ENCODE results near the gene CSH1.
"Not testable (repeated sequence)": the region's sequence is repeated elsewhere in the genome, so short reads cannot be mapped to it uniquely, and the experiment has no call there.

CSH1 gene

GRCh38 chr17:63926164-63926563, 29.8 kb upstream of the CSH1 start:
- no peaks in the 10 kb centered on the region for H3K36me3 Mint-ChIP-seq (ENCODE audit: low read depth)
- H3K27ac Mint-ChIP-seq: no peak overlapping the region
- H3K4me3 Mint-ChIP-seq: no peak overlapping the region
- peaks cover 4% of the 10 kb centered on the region for H3K27me3 Mint-ChIP-seq (ENCODE audit: low read depth, poor library complexity)
- H3K4me1 Mint-ChIP-seq: peaks cover 12% of the 10 kb centered on the region
- H3K9me3 Mint-ChIP-seq: no peaks in the 10 kb centered on the region
- no peak for DNase-seq
- no peak for TF ChIP-seq CTCF (IDR thresholded peaks at IDR 0.05)

GRCh38 chr17:63925615-63926014, 29.2 kb upstream of the CSH1 start:
- H3K9me3 Mint-ChIP-seq: no peaks in the 10 kb centered on the region
- H3K27ac Mint-ChIP-seq: no peak overlapping the region
- H3K4me3 Mint-ChIP-seq: no peak overlapping the region
- no peak for DNase-seq
- no peaks in the 10 kb centered on the region for H3K36me3 Mint-ChIP-seq (ENCODE audit: low read depth)
- H3K4me1 Mint-ChIP-seq: peaks cover 6% of the 10 kb centered on the region
- no peak for TF ChIP-seq CTCF (IDR thresholded peaks at IDR 0.05)
- peaks cover 4% of the 10 kb centered on the region for H3K27me3 Mint-ChIP-seq (ENCODE audit: low read depth, poor library complexity)

- DNase-seq, H3K9me3 Mint-ChIP-seq, H3K4me3 Mint-ChIP-seq: not testable (repeated sequence)
These were observed 26.0 kb upstream of the CSH1 start for GRCh38 chr17:63922402-63922801.

GRCh38 chr17:63920779-63921178, 24.4 kb upstream of the CSH1 start:
- not testable (repeated sequence) for H3K4me3 Mint-ChIP-seq; DNase-seq; H3K27ac Mint-ChIP-seq; H3K36me3 Mint-ChIP-seq (ENCODE audit: low read depth); H3K9me3 Mint-ChIP-seq
- H3K4me1 Mint-ChIP-seq: peaks cover 23% of the 10 kb centered on the region
- peaks cover 43% of the 10 kb centered on the region for H3K27me3 Mint-ChIP-seq (ENCODE audit: low read depth, poor library complexity)

More at GRCh38 chr17:63922402-63922801, 26.0 kb upstream of the CSH1 start:
- H3K27ac Mint-ChIP-seq; H3K36me3 Mint-ChIP-seq (ENCODE audit: low read depth): not testable (repeated sequence)
- H3K27me3 Mint-ChIP-seq (ENCODE audit: low read depth, poor library complexity): peaks cover 27% of the 10 kb centered on the region
- H3K4me1 Mint-ChIP-seq: peaks cover 23% of the 10 kb centered on the region

GRCh38 chr17:63920050-63920449, 23.7 kb upstream of the CSH1 start:
- H3K4me1 Mint-ChIP-seq: peaks cover 23% of the 10 kb centered on the region
- peaks cover 48% of the 10 kb centered on the region for H3K27me3 Mint-ChIP-seq (ENCODE audit: low read depth, poor library complexity)
- not testable (repeated sequence) for DNase-seq; H3K9me3 Mint-ChIP-seq; H3K36me3 Mint-ChIP-seq (ENCODE audit: low read depth); H3K4me3 Mint-ChIP-seq; H3K27ac Mint-ChIP-seq

GRCh38 chr17:63919311-63919723, 22.9 kb upstream of the CSH1 start:
- Mint-ChIP-seq H3K27me3 (ENCODE audit: low read depth, poor library complexity) (peaks cover 55% of the 10 kb centered on the region), H3K4me3 (no peak overlapping the region), H3K4me1 (peaks cover 23% of the 10 kb centered on the region), H3K36me3 (ENCODE audit: low read depth) (no peaks in the 10 kb centered on the region), H3K9me3 (no peaks in the 10 kb centered on the region), H3K27ac (no peak overlapping the region)
- TF ChIP-seq CTCF (IDR thresholded peaks at IDR 0.05): peak; percentile 84
- peak; percentile 74 for DNase-seq

- H3K9me3 Mint-ChIP-seq; H3K27ac Mint-ChIP-seq; H3K36me3 Mint-ChIP-seq (ENCODE audit: low read depth); DNase-seq; H3K4me3 Mint-ChIP-seq: not testable (repeated sequence)
- H3K27me3 Mint-ChIP-seq (ENCODE audit: low read depth, poor library complexity): peaks cover 60% of the 10 kb centered on the region
- H3K4me1 Mint-ChIP-seq: peaks cover 23% of the 10 kb centered on the region
These were observed 22.5 kb upstream of the CSH1 start, which contains the start of gene GH1 for GRCh38 chr17:63918789-63919305. Gene GH1, minus strand, starts transcription at chr17:63918839. Its CDS starts 63 bp downstream, at chr17:63918776.

- Mint-ChIP-seq H3K27me3 (ENCODE audit: low read depth, poor library complexity) (peaks cover 62% of the 10 kb centered on the region), H3K27ac (no peak overlapping the region), H3K36me3 (ENCODE audit: low read depth) (no peaks in the 10 kb centered on the region), H3K9me3 (no peaks in the 10 kb centered on the region), H3K4me1 (peaks cover 23% of the 10 kb centered on the region), H3K4me3 (no peak overlapping the region)
- no peak for DNase-seq
- TF ChIP-seq CTCF (IDR thresholded peaks at IDR 0.05): no peak
These were observed 21.9 kb upstream of the CSH1 start for GRCh38 chr17:63918305-63918704.

Measured in nephron progenitor cell (in vitro differentiated cells).